LNCaP clone FGC (cell line): ENCODE data around the gene ZDHHC6.

ENCODE experiments used
- DNase-seq: peaks from one replicate; pipeline ENCODE4 v3.0.0-alpha.2; 2011; ENCODE audit warnings: low read depth
- H3K4me3 ChIP-seq: 2 replicates; pipeline ENCODE4 v1.5.1; 2011; ENCODE audit warnings: mild to moderate bottlenecking, low read depth, low read length, control low read depth
- CTCF ChIP-seq: IDR thresholded peaks from 2 replicates; pipeline ENCODE4 v1.5.1; 2012; ENCODE audit warnings: mild to moderate bottlenecking; ENCODE audit not compliant: control insufficient read depth, insufficient read depth; ENCODE audit errors: extremely low read depth

The ZDHHC6 gene, protein sequence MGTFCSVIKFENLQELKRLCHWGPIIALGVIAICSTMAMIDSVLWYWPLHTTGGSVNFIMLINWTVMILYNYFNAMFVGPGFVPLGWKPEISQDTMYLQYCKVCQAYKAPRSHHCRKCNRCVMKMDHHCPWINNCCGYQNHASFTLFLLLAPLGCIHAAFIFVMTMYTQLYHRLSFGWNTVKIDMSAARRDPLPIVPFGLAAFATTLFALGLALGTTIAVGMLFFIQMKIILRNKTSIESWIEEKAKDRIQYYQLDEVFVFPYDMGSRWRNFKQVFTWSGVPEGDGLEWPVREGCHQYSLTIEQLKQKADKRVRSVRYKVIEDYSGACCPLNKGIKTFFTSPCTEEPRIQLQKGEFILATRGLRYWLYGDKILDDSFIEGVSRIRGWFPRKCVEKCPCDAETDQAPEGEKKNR

DNA sequence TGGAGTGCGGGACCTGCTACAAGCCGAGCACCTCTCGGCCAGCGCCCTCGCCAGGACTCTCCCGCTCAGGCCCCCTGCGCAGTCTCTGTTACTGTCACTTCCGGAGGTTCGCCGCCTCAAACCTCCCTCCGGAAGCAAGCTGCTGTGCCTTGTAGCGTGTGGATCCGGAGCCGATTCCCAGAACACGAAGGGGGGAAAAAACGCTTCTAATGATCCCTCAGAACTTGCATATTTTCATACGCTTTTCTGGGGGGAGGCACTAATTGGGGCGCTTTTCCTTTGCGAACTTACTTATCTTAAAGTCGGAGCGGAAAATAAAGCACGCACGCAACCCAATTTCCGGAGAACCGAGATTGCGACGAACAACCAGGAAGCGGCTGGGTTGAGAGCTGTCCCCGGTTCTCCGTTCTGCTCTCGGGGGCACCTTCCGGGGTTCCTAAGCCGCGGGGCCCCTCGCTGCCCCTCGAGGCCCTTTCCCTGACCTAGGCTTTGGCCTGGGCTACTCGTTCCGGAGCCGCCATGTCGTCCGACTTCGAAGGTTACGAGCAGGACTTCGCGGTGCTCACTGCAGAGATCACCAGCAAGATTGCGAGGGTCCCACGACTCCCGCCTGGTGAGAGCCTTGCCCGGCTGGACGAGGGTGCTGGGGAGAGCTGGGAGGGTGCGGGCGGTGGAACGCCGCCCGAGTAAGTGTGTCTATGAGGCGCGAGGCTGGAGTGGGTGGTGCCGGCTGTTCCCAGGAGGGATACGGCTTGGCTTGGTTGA lies at the start of gene ZDHHC6, which contains the start of gene VTI1A:
Gene ZDHHC6 (minus strand): TSS at position 60 of the 765 bp plus-strand sequence. CDS start 1,478 bp downstream, outside the sequence.
Gene VTI1A (plus strand): TSS at position 361 of the 765 bp plus-strand sequence. CDS start 159 bp downstream, at position 520.
- peak within 1 kb of the TSS; percentile 99 for H3K4me3 ChIP-seq
- peak; percentile 75 for DNase-seq
- no peak; the same call in 1 of the 2 replicates for TF ChIP-seq CTCF

- DNase-seq, result no peak
- no peak for TF ChIP-seq CTCF
- H3K4me3 ChIP-seq, result no peak overlapping the region
Measured at GRCh38 chr10:112492736-112493135, 46.0 kb upstream of the ZDHHC6 start.

GRCh38 chr10:112491144-112491543 lies 44.4 kb upstream of the ZDHHC6 start:
- no peak for DNase-seq
- H3K4me3 ChIP-seq, result no peak overlapping the region
- TF ChIP-seq CTCF, result no peak

- no peak overlapping the region for H3K4me3 ChIP-seq
- no peak for DNase-seq
- no peak for TF ChIP-seq CTCF
Measured at GRCh38 chr10:112490545-112490944, 43.8 kb upstream of the ZDHHC6 start.

- TF ChIP-seq CTCF, result no peak
- H3K4me3 ChIP-seq, result no peak overlapping the region
- no peak for DNase-seq
Measured at GRCh38 chr10:112487964-112488363, 41.2 kb upstream of the ZDHHC6 start.

DNA sequence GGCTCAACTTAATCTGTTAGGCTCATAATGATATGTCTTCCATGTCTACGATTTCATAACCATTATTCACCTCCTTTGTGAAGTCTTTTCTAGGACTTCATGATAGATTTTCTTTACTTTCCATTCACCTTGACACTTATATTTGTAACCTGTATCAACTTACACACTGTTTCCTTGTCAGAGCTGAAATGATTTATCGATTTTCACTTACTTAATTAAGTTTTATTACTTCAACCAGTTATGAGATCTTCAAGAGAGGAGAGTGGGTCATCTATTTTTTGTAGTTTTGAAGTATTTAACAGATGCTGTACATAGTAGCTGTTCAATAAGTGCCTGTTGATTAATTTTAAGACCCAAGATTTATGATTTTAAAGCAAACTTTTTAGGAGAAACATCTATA lies 37.7 kb upstream of the ZDHHC6 start:
- H3K4me3 ChIP-seq, result no peak overlapping the region
- no peak for DNase-seq
- TF ChIP-seq CTCF, result no peak
